ENCODE results near the gene THSD7A. TPM values are rescaled to one million over a fixed set of nuclear protein-coding genes. Genes with fewer than 3 reads are reported as not detected.

THSD7A gene
- total RNA-seq, 1 donor from 2014 or later, result 21.6 TPM

DNA sequence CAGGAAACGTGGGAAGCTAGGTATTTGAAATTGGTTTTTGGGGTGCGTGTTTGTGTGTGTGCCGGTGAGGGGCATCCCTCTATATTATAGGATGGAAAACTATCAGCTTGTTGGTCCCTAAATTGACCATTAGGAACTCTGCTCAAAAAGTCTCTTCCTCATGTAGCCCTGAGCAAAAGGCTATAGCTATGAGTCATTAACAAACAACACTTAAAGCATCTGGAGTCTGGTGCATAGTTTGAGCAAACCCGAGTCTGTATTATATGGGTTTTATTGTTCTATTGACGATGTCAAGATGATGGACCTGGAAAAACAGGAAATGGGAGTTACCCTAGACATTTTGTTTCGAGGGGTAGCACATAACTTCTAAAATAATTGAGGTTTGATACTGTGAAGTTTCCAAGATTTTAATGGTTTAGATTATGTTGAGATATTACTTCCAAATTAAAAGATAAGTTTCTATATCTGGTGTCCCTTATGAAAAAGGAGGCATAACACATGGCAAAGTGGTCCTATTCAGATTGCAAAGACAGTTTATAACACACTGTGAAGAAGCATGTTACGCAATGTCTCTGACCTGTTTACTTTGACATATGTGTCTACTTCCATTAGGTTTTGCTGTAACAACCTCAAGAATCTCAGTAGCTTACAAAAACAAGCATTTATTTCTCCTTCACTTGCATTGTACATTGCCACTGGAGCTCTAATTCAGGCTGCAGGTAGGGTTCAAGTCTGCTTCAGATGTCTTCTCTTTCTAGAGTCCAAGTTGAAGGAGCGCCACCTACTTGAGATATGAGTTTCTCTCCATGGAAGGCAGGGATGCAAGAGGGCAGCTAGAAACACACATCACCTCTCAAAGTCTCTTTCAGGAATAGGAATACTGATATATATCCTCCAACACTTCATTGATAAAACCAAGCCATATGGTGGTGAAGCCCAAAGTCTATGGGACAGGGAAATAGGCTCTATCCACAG is 500.6 kb downstream of the THSD7A start:
- no peak for DNase-seq (ENCODE audit: low spot score)

DNA sequence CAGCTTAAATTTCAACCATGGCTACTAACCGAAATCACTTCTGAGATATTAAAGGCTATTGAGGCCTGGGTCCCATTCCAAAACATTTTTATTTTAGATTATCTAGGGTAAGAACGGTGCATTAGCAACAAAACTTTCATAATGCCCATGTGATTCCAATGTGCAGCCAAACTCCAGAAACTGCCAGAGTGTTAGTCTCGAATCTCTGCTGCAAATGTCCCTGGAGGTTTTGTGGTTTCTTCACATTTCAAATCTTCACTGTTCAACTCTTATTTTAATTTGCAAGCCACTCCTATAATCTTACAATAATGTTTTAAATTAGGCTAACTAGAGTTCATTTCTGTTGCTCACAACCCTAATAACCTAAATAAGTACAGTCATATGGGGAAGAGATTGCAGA is 501.3 kb downstream of the THSD7A start:
- no peak for DNase-seq (ENCODE audit: low spot score)

DNA sequence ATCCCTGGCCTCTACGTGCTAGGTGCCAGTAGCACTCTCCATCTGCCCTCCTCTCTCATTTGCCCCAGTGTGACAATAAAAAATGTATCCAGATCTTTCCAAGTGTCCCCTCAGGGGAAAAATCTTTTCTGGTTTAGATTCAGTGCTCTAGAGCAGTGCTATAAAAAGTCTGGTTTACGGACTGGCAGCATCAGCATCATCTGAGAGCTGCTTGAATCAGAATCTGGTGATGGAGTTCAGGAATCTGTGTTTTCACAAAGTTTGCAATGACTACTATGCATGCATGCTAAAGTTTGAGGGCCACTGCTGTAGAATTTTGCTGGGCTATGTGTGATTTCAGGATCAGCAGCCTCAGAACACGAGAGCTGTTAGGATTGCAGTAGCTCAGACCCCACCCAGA is 501.8 kb downstream of the THSD7A start:
- no peak for DNase-seq (ENCODE audit: low spot score)

DNA sequence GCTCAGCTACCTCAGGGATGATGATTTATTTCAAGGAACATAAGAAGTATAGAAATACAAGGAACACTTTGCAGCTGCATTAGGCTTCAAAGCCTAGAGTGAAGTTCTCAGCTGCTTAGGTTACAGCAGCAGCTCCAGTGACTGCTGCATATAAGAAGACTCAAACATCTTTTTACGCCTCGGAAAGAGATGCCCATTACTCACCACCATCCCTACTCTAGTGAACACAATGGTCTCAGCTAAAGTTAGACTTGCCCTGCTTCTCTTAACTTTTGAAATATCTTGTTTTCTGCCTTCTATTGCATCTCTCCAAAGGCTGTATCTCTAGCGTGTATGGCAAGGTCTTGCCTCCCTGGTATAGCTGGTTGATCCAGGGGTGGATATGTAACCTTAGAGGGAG is 502.4 kb downstream of the THSD7A start:
- no peak for DNase-seq (ENCODE audit: low spot score)

DNA sequence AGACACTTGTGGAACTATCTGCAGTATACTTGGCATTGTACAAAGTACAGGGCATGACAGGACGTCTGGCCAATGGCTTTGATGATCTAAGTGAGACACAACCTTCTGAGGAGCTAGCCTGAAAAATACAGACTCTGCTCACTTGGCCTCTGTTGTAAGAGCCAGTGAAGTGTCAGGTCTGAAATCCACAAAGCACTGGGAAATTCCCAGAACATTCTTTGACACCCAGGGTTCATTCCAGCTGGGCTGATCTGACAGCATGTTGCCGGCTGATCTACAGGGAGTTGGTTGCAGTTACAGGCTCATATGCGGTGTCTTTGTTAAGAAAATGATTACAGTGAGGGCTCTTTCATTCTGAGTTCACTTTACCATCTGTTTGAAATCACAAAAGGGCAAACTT is 503.7 kb downstream of the THSD7A start:
- DNase-seq (ENCODE audit: low spot score), result no peak

DNA sequence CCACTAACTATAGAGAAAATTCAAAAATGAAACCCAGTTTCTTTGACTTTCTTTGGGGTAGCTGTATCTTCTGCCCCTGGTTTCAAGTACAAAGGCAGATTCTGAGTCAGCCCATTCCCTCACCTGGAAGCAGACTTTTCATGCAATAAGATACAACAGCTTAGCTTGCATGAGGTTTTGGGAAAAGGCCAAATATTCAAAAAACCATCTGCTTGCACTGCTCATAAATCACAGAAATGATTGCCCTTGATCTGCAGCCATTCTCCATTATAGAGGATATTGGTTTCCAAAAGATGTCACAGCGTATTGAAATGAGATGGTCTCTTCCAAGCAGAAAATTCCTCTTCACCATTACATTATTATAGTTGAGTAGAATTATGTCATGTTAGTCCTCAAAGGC is 504.4 kb downstream of the THSD7A start:
- no peak for DNase-seq (ENCODE audit: low spot score)

All from ureter (tissue), 1 donor.